Stimulated activated CD8-positive, alpha-beta memory T cell treated with anti-CD3 and anti-CD28 coated beads, Interleukin-15, amount 100 ng/mL, for 24 hours (primary cell): Measurements from ENCODE around the gene ZACN.

ENCODE experiments used
- DNase-seq: peaks from one replicate; pipeline ENCODE4 v3.0.0-alpha.2; 2020; ENCODE audit warnings: low read depth

The ZACN gene

GRCh38 chr17:76131692-76132573, 53.0 kb downstream of the ZACN start:
- DNase-seq = no peak
